Endothelial cell of umbilical vein (primary cell): ENCODE results near the gene IL1R1. TPM values are rescaled to one million over a fixed set of nuclear protein-coding genes. Genes with fewer than 3 reads are reported as not detected.

Source experiments
- BruUV-seq: library from RNA; stranded (reverse); fragments of 400-500 nt; replicated peaks from 2 replicates; lab custom pipeline; 2021; lab: Mats Ljungman, UMichigan
- CTCF ChIA-PET: fragments of 300-600, 350-600 bp; sonication (Branson Sonifier 250); formaldehyde crosslinking; loops from one replicate; lab custom pipeline; 2021; ENCODE audit warnings: antibody characterized with exemption, inconsistent platforms; lab: Charles Lee
- POLR2A ChIA-PET: fragments of 300-600, 350-600 bp; sonication (Branson Sonifier 250); formaldehyde crosslinking; loops from one replicate; lab custom pipeline; 2021; ENCODE audit warnings: antibody characterized with exemption, inconsistent platforms; lab: Charles Lee
- DNase-seq: peaks from one replicate; pipeline ENCODE4 v3.0.0-alpha.2; 2011; ENCODE audit warnings: low read depth, low spot score
- FAIRE-seq: peaks from 2 replicates; lab custom pipeline; 2011; peaks lifted over from hg19 to GRCh38; lab: Jason Lieb, UNC
- H2AFZ ChIP-seq: 2 replicates; pipeline ENCODE4 v1.6.0; 2012; ENCODE audit warnings: low read depth, low read length, control low read depth, inconsistent platforms
- H3K27ac ChIP-seq: 2 replicates; pipeline ENCODE4 v1.5.1; 2011; ENCODE audit warnings: low read depth, mild to moderate bottlenecking, control low read depth, low read length, moderate library complexity; ENCODE audit not compliant: insufficient read depth
- H3K27me3 ChIP-seq, 2 experiments: 2 replicates each; pipeline versions ENCODE4 v1.6.0 to v1.6.1; 2011; ENCODE audit warnings: low read length in 2 of 2, mixed read lengths in 1 of 2; ENCODE audit not compliant: control insufficient read depth in 2 of 2, insufficient read depth in 2 of 2
- H3K36me3 ChIP-seq, 2 experiments: 2 replicates in 1 of 2; 3 replicates in 1 of 2; pipeline ENCODE4 v1.5.1; 2011; ENCODE audit warnings: low read length in 2 of 2, mild to moderate bottlenecking in 1 of 2, moderate library complexity in 1 of 2; ENCODE audit not compliant: control insufficient read depth in 2 of 2, insufficient read depth in 2 of 2; ENCODE audit errors: extremely low read depth in 1 of 2
- H3K4me1 ChIP-seq: 3 replicates; pipeline ENCODE4 v1.5.1; 2011; ENCODE audit warnings: mild to moderate bottlenecking, low read length; ENCODE audit not compliant: control insufficient read depth, insufficient read depth; ENCODE audit errors: extremely low read depth
- H3K4me2 ChIP-seq: 2 replicates; pipeline ENCODE4 v1.6.1; 2011; ENCODE audit warnings: low read length, control low read depth, mixed read lengths; ENCODE audit not compliant: insufficient read depth
- H3K4me3 ChIP-seq, 3 experiments: fragments of 200-600 bp in 1 of 3; sonication (generic), shearing (Covaris generic) in 1 of 3; replicated peaks in 1 of 3; 2 replicates each; pipeline ENCODE4 v1.5.1; 2011 to 2016; ENCODE audit warnings: control low read depth in 3 of 3, low read length in 3 of 3, mild to moderate bottlenecking in 2 of 3, inconsistent platforms in 1 of 3, low read depth in 1 of 3, moderate library complexity in 1 of 3; ENCODE audit not compliant: insufficient read depth in 1 of 3
- H3K79me2 ChIP-seq: 2 replicates; pipeline ENCODE4 v1.6.0; 2012; ENCODE audit warnings: low read length, inconsistent platforms; ENCODE audit not compliant: control insufficient read depth, insufficient read depth
- H3K9ac ChIP-seq: replicated peaks from 2 replicates; pipeline ENCODE3; 2011; ENCODE audit warnings: low read length, control low read depth; ENCODE audit not compliant: insufficient read depth; ENCODE audit errors: extremely low read depth
- H3K9me1 ChIP-seq: replicated peaks from 3 replicates; pipeline ENCODE4 v1.6.0; 2011; ENCODE audit warnings: mild to moderate bottlenecking, low read length; ENCODE audit not compliant: control insufficient read depth, insufficient read depth; ENCODE audit errors: extremely low read depth
- H3K9me3 ChIP-seq: replicated peaks from 2 replicates; pipeline ENCODE4 v1.5.1; 2012; ENCODE audit warnings: low read length, inconsistent platforms; ENCODE audit not compliant: control insufficient read depth, insufficient read depth
- H4K20me1 ChIP-seq: replicated peaks from 2 replicates; pipeline ENCODE3; 2011; ENCODE audit warnings: mild to moderate bottlenecking, low read length; ENCODE audit not compliant: control insufficient read depth, insufficient read depth; ENCODE audit errors: extremely low read depth
- EZH2 ChIP-seq: IDR thresholded peaks from 2 replicates; pipeline ENCODE4 v1.6.1; 2012; ENCODE audit warnings: borderline replicate concordance, low read depth, mild to moderate bottlenecking, moderate library complexity, low read length, inconsistent platforms; ENCODE audit not compliant: severe bottlenecking
- FOS ChIP-seq: IDR thresholded peaks from 2 replicates; pipeline ENCODE4 v1.6.1; 2011; ENCODE audit warnings: mild to moderate bottlenecking, low read length, moderate library complexity, borderline replicate concordance; ENCODE audit not compliant: insufficient read depth
- GATA2 ChIP-seq: IDR thresholded peaks from 2 replicates; pipeline ENCODE4 v1.7.0; 2011; ENCODE audit warnings: low read depth, mild to moderate bottlenecking, moderate library complexity, mixed read lengths, low read length; ENCODE audit not compliant: insufficient read length, insufficient read depth
- POLR2A ChIP-seq: IDR thresholded peaks from 2 replicates; pipeline ENCODE4 v1.6.1; 2012; ENCODE audit warnings: low read depth, mild to moderate bottlenecking, control low read depth, low read length
- POLR2AphosphoS5 ChIP-seq: IDR thresholded peaks from 2 replicates; pipeline ENCODE4 v1.6.1; 2012; ENCODE audit warnings: low read depth, mild to moderate bottlenecking, control low read depth, low read length, moderate library complexity; ENCODE audit not compliant: insufficient read depth
- dilution Hi-C: fragments of 300-500 bp; cut with MboI; formaldehyde crosslinking; loops from one replicate; pipeline ENCODE4 v1.15.0; 2019; ENCODE audit warnings: low sequenced_read_pairs; ENCODE audit not compliant: extremely low pct_ligation_motif_present
- intact Hi-C: fragments of 100-400 bp; cut with micrococcal nuclease; formaldehyde crosslinking; loops from one replicate; pipeline ENCODE4 v1.10.0; 2022
- polyA plus RNA-seq, 4 experiments: library from polyadenylated mRNA; depleted of rRNA in 3 of 4; stranded (reverse) in 3 of 4; unstranded in 1 of 4; fragments of >200 nt; gene quantifications; 2 replicates each; pipeline versions ENCODE4 v1.2.1 to v1.2.3, GENCODE V29; 2011 to 2012; ENCODE audit warnings: missing spikeins in 1 of 4
- total RNA-seq: library from RNA; stranded (reverse); gene quantifications from 2 replicates; pipeline ENCODE4 v1.2.3, GENCODE V29; 2021
- TF ChIP-seq, protein P1 (sequence below): IDR thresholded peaks from 2 replicates; pipeline ENCODE4 v1.6.1; 2011; ENCODE audit not compliant: insufficient read depth, insufficient read length
- TF ChIP-seq, protein P2 (sequence below), 2 donors: IDR thresholded peaks; 1 replicate in 1 of 2; 2 replicates in 1 of 2; pipeline ENCODE4 v1.5.1; 2011; ENCODE audit warnings: low read length in 2 of 2, mild to moderate bottlenecking in 2 of 2, moderate library complexity in 2 of 2, control low read depth in 1 of 2, inconsistent platforms in 1 of 2, low read depth in 1 of 2; ENCODE audit not compliant: insufficient read depth in 1 of 2; ENCODE audit errors: extremely low read depth in 1 of 2

The IL1R1 gene
- total and polyA plus RNA-seq, 2 donors (not counting 3 experiments of a cell fraction or from before 2014, with no cell fraction given): 5.4 to 5.5 TPM

DNA sequence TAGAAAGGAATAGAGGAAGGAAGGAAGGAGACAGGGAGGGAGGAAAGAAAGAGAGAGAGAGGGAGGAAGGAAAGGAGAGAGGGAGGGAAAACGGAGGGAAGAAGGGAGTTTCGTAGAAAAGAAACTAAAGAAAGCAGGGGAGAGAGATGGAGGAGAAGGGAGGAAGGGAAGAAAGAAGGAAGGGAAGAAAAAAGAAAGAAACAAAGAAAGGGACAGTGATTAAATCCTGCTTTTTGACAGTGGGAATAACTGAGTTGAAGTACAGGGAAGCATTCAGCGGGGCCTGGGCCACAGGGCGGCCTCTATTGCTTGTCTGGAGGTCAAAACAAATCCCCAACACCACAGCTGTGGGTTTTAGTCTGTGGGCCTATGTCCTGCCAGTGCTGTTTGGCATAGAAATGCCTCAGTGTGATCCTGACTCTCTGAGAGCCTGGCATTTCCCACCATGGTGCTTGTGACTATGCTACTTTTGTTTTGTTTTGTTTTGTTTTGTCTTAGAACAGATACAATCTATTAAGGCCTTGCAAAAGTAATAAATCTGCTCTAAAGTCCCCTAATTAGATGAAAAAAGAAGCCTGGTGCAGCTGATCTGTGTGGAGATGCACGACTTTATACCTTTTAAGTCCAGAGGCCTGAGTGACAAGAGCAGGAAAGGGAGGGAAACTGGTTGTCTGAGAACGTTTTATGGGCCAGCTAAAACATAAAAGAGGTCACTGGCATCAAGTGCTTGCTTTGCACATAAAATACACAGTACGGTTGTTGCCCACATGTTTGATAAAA, 84.3 kb downstream of the IL1R1 start:
- H3K4me2 ChIP-seq: peak overlapping the region; percentile 53
- H4K20me1 ChIP-seq: no peaks in the 10 kb centered on the region
- dilution Hi-C loops: no loop called here
- no peaks in the 10 kb centered on the region for H3K27me3 ChIP-seq
- POLR2A ChIA-PET: no interaction called here
- H2AFZ ChIP-seq: peak overlapping the region; percentile 80
- DNase-seq (peak; percentile 76), FAIRE-seq (no peak)
- TSS peak; percentile 99 for BruUV-seq
- peak overlapping the region; percentile 96 for H3K27ac ChIP-seq
- CTCF ChIA-PET: interaction anchor here (0.7 to 0.9 kb wide), 2 partner anchors 131 to 206 kb away, joined by 3 read pairs; no protein-coding TSS in a partner anchor
- peaks cover 25% of the 10 kb centered on the region for H3K4me1 ChIP-seq
- H3K36me3 ChIP-seq: no peaks in the 10 kb centered on the region
- H3K79me2 ChIP-seq: no peaks in the 10 kb centered on the region
- H3K9ac ChIP-seq: peak overlapping the region; percentile 69
- no peaks in the 10 kb centered on the region for H3K9me3 ChIP-seq
- TF ChIP-seq POLR2AphosphoS5: no peak
- TF ChIP-seq, protein P1, sequence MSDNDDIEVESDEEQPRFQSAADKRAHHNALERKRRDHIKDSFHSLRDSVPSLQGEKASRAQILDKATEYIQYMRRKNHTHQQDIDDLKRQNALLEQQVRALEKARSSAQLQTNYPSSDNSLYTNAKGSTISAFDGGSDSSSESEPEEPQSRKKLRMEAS: no peak
- no peak for TF ChIP-seq POLR2A
- no peak for TF ChIP-seq EZH2
- TF ChIP-seq FOS: no peak
- no peak for TF ChIP-seq GATA2
- H3K4me3 ChIP-seq: no peak overlapping the region
- H3K9me1 ChIP-seq: no peaks in the 10 kb centered on the region
- intact Hi-C loops: no loop called here

DNA sequence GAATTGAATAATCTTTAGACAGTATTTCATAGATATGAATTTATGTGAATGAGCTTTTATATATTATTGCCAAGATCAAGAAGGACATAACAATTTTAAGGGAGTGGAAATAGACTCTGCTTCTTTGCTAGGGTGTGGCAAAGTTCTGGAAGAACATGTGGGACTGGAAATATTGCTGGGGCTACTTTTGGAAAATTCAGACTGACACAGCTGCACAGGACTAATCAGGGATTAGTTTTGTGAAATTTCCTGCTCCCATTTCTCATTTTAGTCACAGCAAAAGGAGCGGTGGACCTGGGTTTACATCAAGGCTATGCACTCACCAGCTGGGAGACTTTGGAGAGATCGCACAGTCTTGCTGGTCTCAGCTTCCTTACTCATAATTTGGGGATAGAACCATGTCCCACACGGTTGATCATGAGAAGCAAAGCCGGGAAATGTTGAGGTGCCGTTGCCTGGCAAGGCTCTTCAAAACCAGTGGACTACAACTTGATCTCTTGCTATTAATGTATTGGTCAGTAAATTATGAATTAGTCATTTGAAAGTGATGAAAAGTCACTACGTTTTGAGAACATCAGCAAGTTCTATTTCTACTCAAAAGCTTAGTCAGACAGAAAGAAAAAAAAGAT, 86.7 kb downstream of the IL1R1 start:
- FAIRE-seq: no peak
- Histone ChIP-seq H3K4me1 (peaks cover 25% of the 10 kb centered on the region), H3K9ac (no peak overlapping the region), H3K9me3 (no peaks in the 10 kb centered on the region), H3K79me2 (no peaks in the 10 kb centered on the region), H3K27ac (no peak overlapping the region), H3K9me1 (no peaks in the 10 kb centered on the region), H3K36me3 (no peaks in the 10 kb centered on the region), H3K4me3 (no peak overlapping the region), H2AFZ (no peak overlapping the region), H3K27me3 (no peaks in the 10 kb centered on the region), H4K20me1 (no peaks in the 10 kb centered on the region), H3K4me2 (no peak overlapping the region)
- DNase-seq: no peak
- POLR2A ChIA-PET: no interaction called here
- dilution Hi-C loops: no loop called here
- TF ChIP-seq, protein P2, sequence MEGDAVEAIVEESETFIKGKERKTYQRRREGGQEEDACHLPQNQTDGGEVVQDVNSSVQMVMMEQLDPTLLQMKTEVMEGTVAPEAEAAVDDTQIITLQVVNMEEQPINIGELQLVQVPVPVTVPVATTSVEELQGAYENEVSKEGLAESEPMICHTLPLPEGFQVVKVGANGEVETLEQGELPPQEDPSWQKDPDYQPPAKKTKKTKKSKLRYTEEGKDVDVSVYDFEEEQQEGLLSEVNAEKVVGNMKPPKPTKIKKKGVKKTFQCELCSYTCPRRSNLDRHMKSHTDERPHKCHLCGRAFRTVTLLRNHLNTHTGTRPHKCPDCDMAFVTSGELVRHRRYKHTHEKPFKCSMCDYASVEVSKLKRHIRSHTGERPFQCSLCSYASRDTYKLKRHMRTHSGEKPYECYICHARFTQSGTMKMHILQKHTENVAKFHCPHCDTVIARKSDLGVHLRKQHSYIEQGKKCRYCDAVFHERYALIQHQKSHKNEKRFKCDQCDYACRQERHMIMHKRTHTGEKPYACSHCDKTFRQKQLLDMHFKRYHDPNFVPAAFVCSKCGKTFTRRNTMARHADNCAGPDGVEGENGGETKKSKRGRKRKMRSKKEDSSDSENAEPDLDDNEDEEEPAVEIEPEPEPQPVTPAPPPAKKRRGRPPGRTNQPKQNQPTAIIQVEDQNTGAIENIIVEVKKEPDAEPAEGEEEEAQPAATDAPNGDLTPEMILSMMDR (IDR thresholded peaks at IDR 0.05; ENCODE audit: extremely low read depth in 1 of 2, insufficient read depth in 1 of 2, low read depth in 1 of 2, low read length in 2 of 2): no peak
- TF ChIP-seq EZH2: no peak
- BruUV-seq: no TSS peak
- intact Hi-C loops: no loop called here
- CTCF ChIA-PET: no interaction called here
